H1 (cell line): ENCODE results near the gene ANP32B.

Experiments used
- CHD1 ChIP-seq: IDR thresholded peaks from 2 replicates; pipeline ENCODE4 v1.6.1; 2012; ENCODE audit warnings: low read depth, low read length, improper control_type of control experiment
- CREB1 ChIP-seq: IDR thresholded peaks from 2 replicates; pipeline ENCODE4 v1.6.1; 2012; ENCODE audit warnings: inconsistent platforms
- EGR1 ChIP-seq: IDR thresholded peaks from 2 replicates; pipeline ENCODE4 v1.6.1; 2011; ENCODE audit warnings: low read depth, low read length, borderline replicate concordance
- EZH2 ChIP-seq: fragments of 200-600 bp; sonication (generic); IDR thresholded peaks from 2 replicates; pipeline ENCODE4 v1.7.1; 2012; ENCODE audit warnings: low read depth, mild to moderate bottlenecking, moderate library complexity, low read length, inconsistent platforms; ENCODE audit not compliant: severe bottlenecking
- HDAC6 ChIP-seq: IDR thresholded peaks from one replicate; pipeline ENCODE4 v1.7.1; 2012; ENCODE audit warnings: low read depth, mild to moderate bottlenecking, inconsistent platforms, low read length, moderate library complexity
- KDM1A ChIP-seq: fragments of 200-600, 300-600 bp; sonication (generic); IDR thresholded peaks from 2 replicates; pipeline ENCODE4 v1.7.1; 2016; ENCODE audit warnings: mild to moderate bottlenecking, low read length, borderline replicate concordance
- POLR2AphosphoS5 ChIP-seq: IDR thresholded peaks from 2 replicates; pipeline ENCODE4 v1.6.1; 2011; ENCODE audit warnings: low read depth, low read length
- RBBP5 ChIP-seq: IDR thresholded peaks from 2 replicates; pipeline ENCODE4 v1.7.1; 2012; ENCODE audit warnings: low read depth, mild to moderate bottlenecking, inconsistent platforms, low read length, moderate library complexity, borderline replicate concordance
- SIN3A ChIP-seq, 2 experiments: IDR thresholded peaks in 1 of 2; conservative IDR thresholded peaks in 1 of 2; 2 replicates each; pipeline ENCODE4 v1.6.1; 2011 to 2012; ENCODE audit warnings: low read length in 2 of 2, improper control_type of control experiment in 1 of 2, low read depth in 1 of 2, mild to moderate bottlenecking in 1 of 2
- ZNF274 ChIP-seq: IDR thresholded peaks from 2 replicates; pipeline ENCODE4 v1.7.0; 2012; ENCODE audit warnings: low read length, borderline replicate concordance; ENCODE audit errors: extremely low read depth
- TF ChIP-seq, protein P1 (sequence below), 3 experiments: IDR thresholded peaks; 1 replicate in 2 of 3; 2 replicates in 1 of 3; pipeline versions ENCODE4 v1.5.1 to v1.6.1; 2011; ENCODE audit warnings: low read length in 3 of 3, mild to moderate bottlenecking in 3 of 3, inconsistent platforms in 2 of 3, low read depth in 1 of 3, moderate library complexity in 1 of 3; ENCODE audit not compliant: insufficient read depth in 1 of 3; ENCODE audit errors: control extremely low read depth in 1 of 3

DNA sequence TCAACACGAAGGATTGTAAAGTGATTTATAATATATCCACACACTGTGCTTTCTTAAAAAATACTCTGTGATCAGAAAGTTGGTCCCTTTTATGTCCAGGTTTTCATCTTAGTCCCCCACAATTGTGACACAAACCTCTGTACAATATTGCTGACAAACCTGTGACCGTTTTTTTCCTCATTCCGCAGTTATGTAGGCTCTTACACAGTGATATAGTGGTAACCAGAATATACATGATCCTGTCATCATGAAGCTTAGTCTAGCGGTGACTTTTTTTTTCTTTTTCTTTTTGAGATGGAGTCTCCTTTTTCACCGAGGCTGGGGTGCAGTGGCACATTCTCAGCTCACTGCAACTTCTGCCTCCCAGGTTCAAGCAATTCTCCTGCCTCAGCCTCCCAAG is 8.7 kb downstream of the ANP32B start:
- no peak for TF ChIP-seq HDAC6
- no peak for TF ChIP-seq ZNF274
- no peak for TF ChIP-seq EGR1
- no peak for TF ChIP-seq POLR2AphosphoS5
- TF ChIP-seq CHD1: no peak
- TF ChIP-seq SIN3A (conservative IDR thresholded peaks at IDR 0.05 in 1 of 2, IDR thresholded peaks at IDR 0.05 in 1 of 2; ENCODE audit: low read depth in 1 of 2, low read length in 2 of 2): no peak
- TF ChIP-seq, protein P1, sequence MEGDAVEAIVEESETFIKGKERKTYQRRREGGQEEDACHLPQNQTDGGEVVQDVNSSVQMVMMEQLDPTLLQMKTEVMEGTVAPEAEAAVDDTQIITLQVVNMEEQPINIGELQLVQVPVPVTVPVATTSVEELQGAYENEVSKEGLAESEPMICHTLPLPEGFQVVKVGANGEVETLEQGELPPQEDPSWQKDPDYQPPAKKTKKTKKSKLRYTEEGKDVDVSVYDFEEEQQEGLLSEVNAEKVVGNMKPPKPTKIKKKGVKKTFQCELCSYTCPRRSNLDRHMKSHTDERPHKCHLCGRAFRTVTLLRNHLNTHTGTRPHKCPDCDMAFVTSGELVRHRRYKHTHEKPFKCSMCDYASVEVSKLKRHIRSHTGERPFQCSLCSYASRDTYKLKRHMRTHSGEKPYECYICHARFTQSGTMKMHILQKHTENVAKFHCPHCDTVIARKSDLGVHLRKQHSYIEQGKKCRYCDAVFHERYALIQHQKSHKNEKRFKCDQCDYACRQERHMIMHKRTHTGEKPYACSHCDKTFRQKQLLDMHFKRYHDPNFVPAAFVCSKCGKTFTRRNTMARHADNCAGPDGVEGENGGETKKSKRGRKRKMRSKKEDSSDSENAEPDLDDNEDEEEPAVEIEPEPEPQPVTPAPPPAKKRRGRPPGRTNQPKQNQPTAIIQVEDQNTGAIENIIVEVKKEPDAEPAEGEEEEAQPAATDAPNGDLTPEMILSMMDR (IDR thresholded peaks at IDR 0.05; ENCODE audit: control extremely low read depth in 1 of 3, insufficient read depth in 1 of 3, low read depth in 1 of 3, low read length in 3 of 3): no peak
- TF ChIP-seq KDM1A: no peak
- TF ChIP-seq CREB1: no peak
- no peak for TF ChIP-seq EZH2
- no peak for TF ChIP-seq RBBP5
